GM23338 (cell line): Measurements from ENCODE around the gene PLPP7.

ENCODE experiments used
- CREB1 ChIP-seq: fragments of 250-450 bp; sonication (Bioruptor Pico); IDR thresholded peaks from 2 replicates; pipeline ENCODE4 v1.5.0; 2020; ENCODE audit warnings: low read depth, mild to moderate bottlenecking, moderate library complexity
- CTCF ChIP-seq, 2 experiments: fragments of 200-600 bp in 1 of 2; sonication (generic) in 1 of 2; conservative IDR thresholded peaks; 2 replicates each; pipeline versions ENCODE4 v1.5.1 to v1.6.1; 2016 to 2017; ENCODE audit warnings: antibody characterized with exemption in 2 of 2, low read depth in 2 of 2, mild to moderate bottlenecking in 2 of 2, moderate library complexity in 1 of 2
- EZH2 ChIP-seq: fragments of 200-600 bp; sonication (generic); IDR thresholded peaks from one replicate; pipeline ENCODE4 v1.8.0; 2017; ENCODE audit warnings: antibody characterized with exemption, mild to moderate bottlenecking, low read depth; ENCODE audit not compliant: unreplicated experiment
- EZH2phosphoT487 ChIP-seq: fragments of 200-600 bp; sonication (generic); IDR thresholded peaks from one replicate; pipeline ENCODE4 v1.8.1; 2018; ENCODE audit warnings: antibody characterized with exemption; ENCODE audit not compliant: unreplicated experiment
- JUNB ChIP-seq: IDR thresholded peaks from one replicate; pipeline ENCODE4 v1.6.1; 2016; ENCODE audit warnings: antibody characterized with exemption; ENCODE audit not compliant: unreplicated experiment
- POLR2AphosphoS5 ChIP-seq: IDR thresholded peaks from 2 replicates; pipeline ENCODE4 v1.6.1; 2016; ENCODE audit warnings: antibody characterized with exemption, low read depth
- REST ChIP-seq: IDR thresholded peaks from one replicate; pipeline ENCODE4 v1.6.1; 2018; ENCODE audit warnings: antibody characterized with exemption; ENCODE audit not compliant: unreplicated experiment
- ZNF114 ChIP-seq: fragments of 250-450 bp; sonication (Bioruptor Pico); IDR thresholded peaks from 2 replicates; pipeline ENCODE4 v1.5.0; 2020; ENCODE audit warnings: mild to moderate bottlenecking, moderate library complexity
- ZNF331 ChIP-seq: fragments of 250-450 bp; sonication (Bioruptor Pico); IDR thresholded peaks from 2 replicates; pipeline ENCODE4 v1.5.0; 2020; ENCODE audit warnings: low read depth, mild to moderate bottlenecking, moderate library complexity

- no peak for TF ChIP-seq JUNB
- no peak for TF ChIP-seq CTCF (conservative IDR thresholded peaks at IDR 0.05; ENCODE audit: low read depth in 2 of 2)
- TF ChIP-seq EZH2phosphoT487: no peak
- no peak for TF ChIP-seq EZH2
- no peak for TF ChIP-seq POLR2AphosphoS5
- no peak for TF ChIP-seq REST
- TF ChIP-seq CREB1 (CRISPR knock-in tag): no peak
- TF ChIP-seq ZNF114 (CRISPR knock-in tag): no peak
- TF ChIP-seq ZNF331 (CRISPR knock-in tag): no peak
Observed at GRCh38 chr9:131324736-131325679, 35.5 kb downstream of the PLPP7 start.
